CD4-positive, alpha-beta memory T cell (primary cell): ENCODE data around the gene NPEPL1. TPM values are rescaled to one million over a fixed set of nuclear protein-coding genes. Genes with fewer than 3 reads are reported as not detected.

Experiments
- CTCF ChIA-PET: fragments of 350-600 bp; sonication (Branson Sonifier 250); formaldehyde crosslinking; loops from one replicate; lab custom pipeline; 2021; ENCODE audit warnings: inconsistent platforms; ENCODE audit not compliant: partially characterized antibody; lab: Charles Lee
- POLR2A ChIA-PET: fragments of 350-600 bp; sonication (Branson Sonifier 250); formaldehyde crosslinking; loops from one replicate; lab custom pipeline; 2021; ENCODE audit not compliant: partially characterized antibody; lab: Charles Lee
- DNase-seq, 5 donors: peaks; one replicate each; pipeline versions ENCODE4 v3.0.0 to v3.0.0-alpha.2; 2020 to 2022; ENCODE audit warnings: mixed read lengths in 1 of 5
- H3K27ac ChIP-seq: one replicate; pipeline ENCODE4 v1.7.0; 2013; ENCODE audit warnings: low read depth, low read length
- H3K27me3 ChIP-seq: 2 replicates; pipeline ENCODE4 v1.7.0; 2013; ENCODE audit warnings: mild to moderate bottlenecking, low read length, moderate library complexity; ENCODE audit not compliant: insufficient read depth
- H3K36me3 ChIP-seq: 2 replicates; pipeline ENCODE4 v1.7.0; 2013; ENCODE audit warnings: mild to moderate bottlenecking, low read length, moderate library complexity; ENCODE audit not compliant: insufficient read depth
- H3K4me1 ChIP-seq: 2 replicates; pipeline ENCODE4 v1.7.0; 2013; ENCODE audit warnings: mild to moderate bottlenecking, low read length, moderate library complexity; ENCODE audit not compliant: insufficient read depth
- H3K4me3 ChIP-seq, 2 donors: one replicate each; pipeline ENCODE4 v1.7.0; 2013; ENCODE audit warnings: low read length in 2 of 2, mild to moderate bottlenecking in 1 of 2
- H3K9me3 ChIP-seq, 2 donors: one replicate each; pipeline ENCODE4 v1.7.0; 2013; ENCODE audit warnings: low read length in 2 of 2, control low read depth in 1 of 2; ENCODE audit not compliant: control insufficient read depth in 1 of 2
- H3K27ac Mint-ChIP-seq, 7 donors: one replicate each; pipeline ENCODE4 v1.8.0; 2020 to 2021; ENCODE audit warnings: mixed read lengths in 7 of 7, mild to moderate bottlenecking in 6 of 7, inconsistent platforms in 3 of 7, moderate library complexity in 3 of 7
- H3K27me3 Mint-ChIP-seq, 2 donors: one replicate each; pipeline ENCODE4 v1.8.0; 2020 to 2021; ENCODE audit warnings: mixed read lengths in 2 of 2
- H3K36me3 Mint-ChIP-seq, 2 donors: one replicate each; pipeline ENCODE4 v1.8.0; 2020 to 2021; ENCODE audit warnings: mixed read lengths in 2 of 2, inconsistent platforms in 1 of 2, mild to moderate bottlenecking in 1 of 2
- H3K4me1 Mint-ChIP-seq, 4 donors: one replicate each; pipeline ENCODE4 v1.8.0; 2020 to 2021; ENCODE audit warnings: mixed read lengths in 4 of 4, mild to moderate bottlenecking in 1 of 4
- H3K4me3 Mint-ChIP-seq, 8 donors: one replicate each; pipeline ENCODE4 v1.8.0; 2020 to 2021; ENCODE audit warnings: mixed read lengths in 8 of 8, mild to moderate bottlenecking in 7 of 8, moderate library complexity in 6 of 8, inconsistent platforms in 3 of 8
- H3K9me3 Mint-ChIP-seq, 8 donors: one replicate each; pipeline ENCODE4 v1.8.0; 2020 to 2021; ENCODE audit warnings: mixed read lengths in 8 of 8, mild to moderate bottlenecking in 5 of 8, inconsistent platforms in 3 of 8, moderate library complexity in 1 of 8
- intact Hi-C: fragments of 100-400 bp; cut with micrococcal nuclease; formaldehyde crosslinking; loops from one replicate; pipeline ENCODE4 v1.15.1; 2023
- polyA plus RNA-seq, 2 donors: library from polyadenylated mRNA; unstranded; fragments of 300-500 nt; fragmentation: Illumina TruSeq; gene quantifications; one replicate each; pipeline ENCODE4 v1.2.3, GENCODE V29; 2021
- total RNA-seq, 2 experiments: library from RNA; stranded (reverse); gene quantifications; one replicate each; pipeline ENCODE4 v1.2.3, GENCODE V29; 2021

NPEPL1 gene
- total and polyA plus RNA-seq, 4 experiments from 2014 or later, result 8.9 to 44.8 (median 28.1) TPM

GRCh38 chr20:58690396-58691135, 2.0 kb upstream of the NPEPL1 start:
- H3K36me3 ChIP-seq, result no peaks in the 10 kb centered on the region
- ChIA-PET CTCF (interaction anchor here (0.7 to 1.3 kb wide), 3 partner anchors 38 to 387 kb away, joined by 3 to 4 read pairs (median 3); no protein-coding TSS in a partner anchor), POLR2A (interaction anchor here (5.7 kb wide), 1 partner anchor 40 kb away, joined by 71 read pairs; the partner anchor contains the start of gene STX16)
- no peak for DNase-seq
- H3K9me3 ChIP-seq, result no peaks in the 10 kb centered on the region
- H3K27me3 ChIP-seq, result no peaks in the 10 kb centered on the region
- H3K4me3 Mint-ChIP-seq, result peak overlapping the region in 7 of 8 donors; percentile 12 to 66 (median 35)
- intact Hi-C loops, result no loop called here
- H3K27me3 Mint-ChIP-seq, result no peaks in the 10 kb centered on the region
- peaks cover 6 to 17% (median 13%) of the 10 kb centered on the region in 4 donors for H3K4me1 Mint-ChIP-seq
- peaks cover 16% of the 10 kb centered on the region for H3K4me1 ChIP-seq
- H3K36me3 Mint-ChIP-seq, result peaks cover 5 to 16% of the 10 kb centered on the region in 2 donors
- peak overlapping the region; percentile 79 to 93 (median 88) for H3K27ac Mint-ChIP-seq
- H3K4me3 ChIP-seq, result no peak overlapping the region
- no peaks in the 10 kb centered on the region for H3K9me3 Mint-ChIP-seq
- H3K27ac ChIP-seq, result no peak overlapping the region

GRCh38 chr20:58691773-58692578, 624 bp upstream of the NPEPL1 start:
- Mint-ChIP-seq H3K36me3 (peaks cover 0 to 12% of the 10 kb centered on the region in 2 donors), H3K27me3 (no peaks in the 10 kb centered on the region), H3K9me3 (no peaks in the 10 kb centered on the region), H3K4me1 (peaks cover 6 to 17% (median 13%) of the 10 kb centered on the region in 4 donors), H3K4me3 (peak overlapping the region; percentile 35 to 73 (median 45)), H3K27ac (peak overlapping the region; percentile 47 to 90 (median 72))
- peak in 1 of 5 donors; percentile 9 for DNase-seq
- H3K4me3 ChIP-seq, result no peak overlapping the region
- no peaks in the 10 kb centered on the region for H3K9me3 ChIP-seq
- intact Hi-C loops, result loop anchor here (1.0 kb wide), 1 partner anchor 40 kb away; no protein-coding TSS in a partner anchor
- peaks cover 16% of the 10 kb centered on the region for H3K4me1 ChIP-seq
- peak overlapping the region; percentile 46 for H3K27ac ChIP-seq
- H3K36me3 ChIP-seq, result peaks cover 8% of the 10 kb centered on the region
- CTCF ChIA-PET, result interaction anchor here (0.7 to 1.4 kb wide), 5 partner anchors 32 to 388 kb away, joined by 3 to 4 read pairs (median 3); partner anchors contain the start of gene STX16
- POLR2A ChIA-PET, result interaction anchor here (1.6 to 5.7 kb wide), 3 partner anchors 32 to 41 kb away, joined by 3 to 71 read pairs (median 25); partner anchors contain the start of gene STX16
- no peaks in the 10 kb centered on the region for H3K27me3 ChIP-seq

- intact Hi-C loops, result loop anchor here (1.0 kb wide), 1 partner anchor 456 kb away; no protein-coding TSS in a partner anchor
- Mint-ChIP-seq H3K36me3 (peaks cover 0 to 22% of the 10 kb centered on the region in 2 donors), H3K4me1 (peaks cover 4 to 17% (median 13%) of the 10 kb centered on the region in 4 donors), H3K9me3 (no peaks in the 10 kb centered on the region), H3K4me3 (peak overlapping the region; percentile 77 to 85 (median 81)), H3K27ac (peak overlapping the region in 6 of 7 donors; percentile 79 to 89 (median 80)), H3K27me3 (no peaks in the 10 kb centered on the region)
- Histone ChIP-seq H3K27me3 (no peaks in the 10 kb centered on the region), H3K4me1 (peaks cover 16% of the 10 kb centered on the region), H3K4me3 (peak overlapping the region in 1 of 2 donors; percentile 36), H3K36me3 (peaks cover 10% of the 10 kb centered on the region), H3K9me3 (no peaks in the 10 kb centered on the region), H3K27ac (peak overlapping the region; percentile 52)
- ChIA-PET POLR2A (interaction anchor here (1.0 to 5.7 kb wide), 7 partner anchors 12 to 458 kb away, joined by 3 to 71 read pairs (median 3); partner anchors contain the start of gene STX16), CTCF (interaction anchor here (0.5 to 2.2 kb wide), 9 partner anchors 26 to 229 kb away, joined by 3 to 11 read pairs (median 3); partner anchors contain the start of gene STX16)
- peak in 2 of 5 donors; percentile 24 to 31 for DNase-seq
Measured at GRCh38 chr20:58693226-58694006, 816 bp downstream of the NPEPL1 start.

GRCh38 chr20:58694241-58695083, 1.9 kb downstream of the NPEPL1 start:
- no peaks in the 10 kb centered on the region for H3K9me3 Mint-ChIP-seq
- intact Hi-C loops, result no loop called here
- ChIA-PET CTCF (interaction anchor here (0.5 to 2.2 kb wide), 4 partner anchors 37 to 231 kb away, joined by 3 to 11 read pairs (median 4); partner anchors contain the start of gene STX16), POLR2A (interaction anchor here (1.2 to 5.7 kb wide), 4 partner anchors 34 to 67 kb away, joined by 3 to 71 read pairs (median 14); partner anchors contain the start of gene STX16)
- H3K4me1 ChIP-seq, result peaks cover 16% of the 10 kb centered on the region
- no peak for DNase-seq
- no peak overlapping the region for H3K4me3 ChIP-seq
- peaks cover 0 to 24% of the 10 kb centered on the region in 2 donors for H3K36me3 Mint-ChIP-seq
- no peaks in the 10 kb centered on the region for H3K27me3 Mint-ChIP-seq
- peaks cover 1 to 17% (median 13%) of the 10 kb centered on the region in 4 donors for H3K4me1 Mint-ChIP-seq
- peaks cover 10% of the 10 kb centered on the region for H3K36me3 ChIP-seq
- H3K4me3 Mint-ChIP-seq, result peak overlapping the region in 7 of 8 donors; percentile 4 to 85 (median 53)
- H3K9me3 ChIP-seq, result no peaks in the 10 kb centered on the region
- H3K27ac Mint-ChIP-seq, result peak overlapping the region in 1 of 7 donors; percentile 42
- no peak overlapping the region for H3K27ac ChIP-seq
- no peaks in the 10 kb centered on the region for H3K27me3 ChIP-seq

GRCh38 chr20:58695084-58695722, 2.6 kb downstream of the NPEPL1 start:
- POLR2A ChIA-PET, result interaction anchor here (5.7 kb wide), 1 partner anchor 45 kb away, joined by 71 read pairs; the partner anchor contains the start of gene STX16
- no peak for DNase-seq
- no peak overlapping the region for H3K27ac Mint-ChIP-seq

More at GRCh38 chr20:58695084-58695722, 2.6 kb downstream of the NPEPL1 start:
- peaks cover 10% of the 10 kb centered on the region for H3K36me3 ChIP-seq
- H3K27ac ChIP-seq, result no peak overlapping the region
- Mint-ChIP-seq H3K27me3 (no peaks in the 10 kb centered on the region), H3K4me1 (peaks cover 1 to 14% (median 13%) of the 10 kb centered on the region in 4 donors), H3K36me3 (peaks cover 2 to 25% of the 10 kb centered on the region in 2 donors), H3K9me3 (no peaks in the 10 kb centered on the region), H3K4me3 (no peak overlapping the region)
- no peak overlapping the region for H3K4me3 ChIP-seq
- no peaks in the 10 kb centered on the region for H3K27me3 ChIP-seq
- intact Hi-C loops, result no loop called here
- no peaks in the 10 kb centered on the region for H3K9me3 ChIP-seq
- CTCF ChIA-PET, result interaction anchor here (1.0 to 2.2 kb wide), 2 partner anchors 11 to 44 kb away, joined by 4 to 11 read pairs; partner anchors contain the start of gene STX16
- peaks cover 16% of the 10 kb centered on the region for H3K4me1 ChIP-seq
